Astrocyte of the spinal cord (primary cell): ENCODE results near the gene GALNT18.

Experiments used
- DNase-seq: peaks from one replicate; pipeline ENCODE4 v3.0.0; 2011; ENCODE audit warnings: low read depth, low spot score
- H3K4me3 ChIP-seq: 2 replicates; pipeline ENCODE4 v1.5.1; 2011; ENCODE audit warnings: low read depth, mild to moderate bottlenecking, low read length, moderate library complexity
- in situ Hi-C: cut with HindIII; loops from 2 replicates; pipeline ENCODE4 v1.10.0; 2017; ENCODE audit warnings: low sequenced_read_pairs
- TF ChIP-seq, protein P1 (sequence below): IDR thresholded peaks from 2 replicates; pipeline ENCODE4 v1.5.1; 2012; ENCODE audit warnings: low read depth, mild to moderate bottlenecking, low read length, inconsistent platforms

Gene GALNT18

DNA sequence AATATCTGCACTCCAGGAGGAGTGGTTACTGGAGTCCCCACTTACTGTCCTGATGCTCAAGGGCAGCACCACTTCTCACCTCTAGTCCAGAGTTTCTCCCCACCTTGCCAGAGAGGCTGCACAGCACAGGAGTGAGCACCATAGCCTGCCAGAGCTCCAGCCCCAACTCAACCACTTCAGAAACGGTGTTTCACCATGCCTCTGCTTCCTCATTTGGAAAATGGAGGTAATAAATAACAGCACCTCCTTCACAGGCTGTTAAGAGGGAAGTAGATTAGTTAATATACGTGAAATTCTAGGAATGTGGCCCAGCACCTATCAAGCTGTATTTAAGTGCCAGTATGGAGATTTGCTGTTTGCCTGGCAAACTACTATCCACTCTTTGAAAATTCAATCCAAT lies 63.0 kb downstream of the GALNT18 start:
- in situ Hi-C loops: no loop called here
- no peak overlapping the region for H3K4me3 ChIP-seq
- DNase-seq: no peak
- TF ChIP-seq, protein P1, sequence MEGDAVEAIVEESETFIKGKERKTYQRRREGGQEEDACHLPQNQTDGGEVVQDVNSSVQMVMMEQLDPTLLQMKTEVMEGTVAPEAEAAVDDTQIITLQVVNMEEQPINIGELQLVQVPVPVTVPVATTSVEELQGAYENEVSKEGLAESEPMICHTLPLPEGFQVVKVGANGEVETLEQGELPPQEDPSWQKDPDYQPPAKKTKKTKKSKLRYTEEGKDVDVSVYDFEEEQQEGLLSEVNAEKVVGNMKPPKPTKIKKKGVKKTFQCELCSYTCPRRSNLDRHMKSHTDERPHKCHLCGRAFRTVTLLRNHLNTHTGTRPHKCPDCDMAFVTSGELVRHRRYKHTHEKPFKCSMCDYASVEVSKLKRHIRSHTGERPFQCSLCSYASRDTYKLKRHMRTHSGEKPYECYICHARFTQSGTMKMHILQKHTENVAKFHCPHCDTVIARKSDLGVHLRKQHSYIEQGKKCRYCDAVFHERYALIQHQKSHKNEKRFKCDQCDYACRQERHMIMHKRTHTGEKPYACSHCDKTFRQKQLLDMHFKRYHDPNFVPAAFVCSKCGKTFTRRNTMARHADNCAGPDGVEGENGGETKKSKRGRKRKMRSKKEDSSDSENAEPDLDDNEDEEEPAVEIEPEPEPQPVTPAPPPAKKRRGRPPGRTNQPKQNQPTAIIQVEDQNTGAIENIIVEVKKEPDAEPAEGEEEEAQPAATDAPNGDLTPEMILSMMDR: no peak

GRCh38 chr11:11558396-11558795 lies 63.4 kb downstream of the GALNT18 start:
- in situ Hi-C loops: no loop called here
- DNase-seq: no peak
- H3K4me3 ChIP-seq: no peak overlapping the region
- TF ChIP-seq, protein P1: no peak

DNA sequence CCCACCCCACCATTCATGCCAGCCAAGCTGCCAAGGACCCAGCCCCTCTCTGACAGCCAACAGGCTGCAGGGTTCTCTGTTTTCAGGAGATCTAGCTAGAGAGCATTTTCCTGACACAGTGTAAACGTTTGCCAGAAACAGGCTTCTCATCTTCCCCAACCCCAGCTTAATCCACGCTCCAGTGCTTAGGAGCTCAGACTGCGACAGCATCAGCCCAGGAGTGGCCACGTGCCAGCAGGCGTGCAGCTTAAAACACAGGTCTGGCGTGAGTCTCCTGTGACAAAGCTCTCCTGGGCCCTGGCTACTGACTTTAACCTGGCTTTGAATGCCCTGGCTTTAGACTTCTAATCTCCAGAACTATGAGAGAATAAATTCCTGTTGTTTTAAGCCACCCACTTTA lies 66.6 kb downstream of the GALNT18 start:
- in situ Hi-C loops: no loop called here
- no peak overlapping the region for H3K4me3 ChIP-seq
- TF ChIP-seq, protein P1: no peak
- DNase-seq: no peak

- TF ChIP-seq, protein P1: no peak
- in situ Hi-C loops: no loop called here
- no peak for DNase-seq
- no peak overlapping the region for H3K4me3 ChIP-seq
Observed at GRCh38 chr11:11553573-11553972, 68.2 kb downstream of the GALNT18 start.

- TF ChIP-seq, protein P1: no peak
- H3K4me3 ChIP-seq: no peak overlapping the region
- in situ Hi-C loops: no loop called here
- DNase-seq: no peak
Observed at GRCh38 chr11:11552529-11553087, 69.2 kb downstream of the GALNT18 start.

GRCh38 chr11:11550534-11550933 lies 71.3 kb downstream of the GALNT18 start:
- in situ Hi-C loops: no loop called here
- TF ChIP-seq, protein P1: no peak

More at GRCh38 chr11:11550534-11550933, 71.3 kb downstream of the GALNT18 start:
- no peak overlapping the region for H3K4me3 ChIP-seq
- no peak for DNase-seq
